Measurements from ENCODE around the gene RFC5.

The RFC5 gene

GRCh38 chr12:118035190-118036041 is 18.9 kb downstream of the RFC5 start:
- TF ChIP-seq CTCF (IDR thresholded peaks at IDR 0.05; ENCODE audit: insufficient read depth, low read length) (no peak), POLR2AphosphoS5 (IDR thresholded peaks at IDR 0.05; ENCODE audit: low read depth) (no peak), GABPA (IDR thresholded peaks at IDR 0.05; ENCODE audit: low read depth) (no peak), SPI1 (IDR thresholded peaks at IDR 0.05; ENCODE audit: borderline replicate concordance, low read depth) (no peak), REST (IDR thresholded peaks at IDR 0.05; ENCODE audit: insufficient replicate concordance, low read depth) (no peak)
- Histone ChIP-seq H3K4me3 (replicated peaks; ENCODE audit: insufficient read depth, low read length) (no peak overlapping the region), H3K27ac (replicated peaks) (no peak overlapping the region)

GRCh38 chr12:118036672-118037411 is 20.3 kb downstream of the RFC5 start:
- DNase-seq (ENCODE audit: low read depth in 1 of 2, low spot score in 1 of 2): no peak
- H3K27me3 ChIP-seq (ENCODE audit: insufficient read depth, poor library complexity, severe bottlenecking): no peaks in the 10 kb centered on the region
- H3K27ac ChIP-seq (replicated peaks): no peak overlapping the region
- no peak overlapping the region for H3K4me3 ChIP-seq (replicated peaks; ENCODE audit: insufficient read depth, low read length)
- TF ChIP-seq POLR2AphosphoS5 (IDR thresholded peaks at IDR 0.05; ENCODE audit: low read depth): no peak
- no peak for TF ChIP-seq REST (IDR thresholded peaks at IDR 0.05; ENCODE audit: insufficient replicate concordance, low read depth)

More at GRCh38 chr12:118035190-118036041, 18.9 kb downstream of the RFC5 start:
- no peak for DNase-seq (ENCODE audit: low read depth in 1 of 2, low spot score in 1 of 2)
- H3K27me3 ChIP-seq (ENCODE audit: insufficient read depth, poor library complexity, severe bottlenecking): no peaks in the 10 kb centered on the region

- Histone ChIP-seq H3K27me3 (ENCODE audit: insufficient read depth, poor library complexity, severe bottlenecking) (no peaks in the 10 kb centered on the region), H3K4me3 (replicated peaks; ENCODE audit: insufficient read depth, low read length) (no peak overlapping the region), H3K27ac (replicated peaks) (no peak overlapping the region)
- DNase-seq (ENCODE audit: low read depth in 1 of 2, low spot score in 1 of 2): no peak
- no peak for TF ChIP-seq REST (IDR thresholded peaks at IDR 0.05; ENCODE audit: insufficient replicate concordance, low read depth)
- no peak for TF ChIP-seq GABPA (IDR thresholded peaks at IDR 0.05; ENCODE audit: low read depth)
- TF ChIP-seq CTCF (IDR thresholded peaks at IDR 0.05; ENCODE audit: insufficient read depth, low read length): no peak
These were observed 21.6 kb downstream of the RFC5 start for GRCh38 chr12:118038137-118038536.

All from HL-60 (cell line).